NCI-H2081 (cell line): ENCODE results near the gene CTSA.
"Not testable (repeated sequence)": the region's sequence is repeated elsewhere in the genome, so short reads cannot be mapped to it uniquely, and the experiment has no call there.

Experiments used
- DNase-seq, 2 experiments: peaks; one replicate each; lab custom pipeline; 2025; lab: John Stamatoyannopoulos, UW

Gene CTSA

GRCh38 chr20:45918182-45918737 is 27.1 kb downstream of the CTSA start:
- no peak for DNase-seq

GRCh38 chr20:45918779-45919537 is 27.8 kb downstream of the CTSA start:
- no peak for DNase-seq

GRCh38 chr20:45919542-45920399 is 28.6 kb downstream of the CTSA start:
- no peak for DNase-seq

GRCh38 chr20:45920462-45921336 is 29.6 kb downstream of the CTSA start:
- no peak for DNase-seq

GRCh38 chr20:45921337-45922189 is 30.4 kb downstream of the CTSA start:
- no peak for DNase-seq

- no peak for DNase-seq
These were observed 33.5 kb downstream of the CTSA start for GRCh38 chr20:45924391-45925261.

GRCh38 chr20:45925821-45926506 is 34.8 kb downstream of the CTSA start:
- no peak for DNase-seq

- no peak for DNase-seq
These were observed 35.6 kb downstream of the CTSA start for GRCh38 chr20:45926731-45927070.

GRCh38 chr20:45927071-45927878 is 36.1 kb downstream of the CTSA start:
- no peak for DNase-seq

- DNase-seq = not testable (repeated sequence)
These were observed 40.5 kb downstream of the CTSA start for GRCh38 chr20:45931680-45932079.

- peak; percentile 93 to 97 for DNase-seq
These were observed 42.3 kb downstream of the CTSA start for GRCh38 chr20:45933266-45934045.

- peak; percentile 75 to 80 for DNase-seq
These were observed 43.0 kb downstream of the CTSA start for GRCh38 chr20:45934046-45934585.

- peak; percentile 96 to 97 for DNase-seq
These were observed 43.7 kb downstream of the CTSA start, which contains the start of gene PCIF1 for GRCh38 chr20:45934586-45935415. TSS of gene PCIF1 (plus strand) at chr20:45934683. CDS start at chr20:45939000, 4,317 bp downstream.

- DNase-seq = no peak
These were observed 44.4 kb downstream of the CTSA start for GRCh38 chr20:45935416-45936046.

GRCh38 chr20:45937765-45938164 is 46.6 kb downstream of the CTSA start:
- DNase-seq = no peak
